Measurements from ENCODE around the gene PDZD11.
"Not testable (repeated sequence)": the region's sequence is repeated elsewhere in the genome, so short reads cannot be mapped to it uniquely, and the experiment has no call there.

The PDZD11 gene

GRCh38 chrX:70255452-70255851 lies 34.3 kb downstream of the PDZD11 start:
- no peak for DNase-seq

GRCh38 chrX:70254909-70255308 lies 34.8 kb downstream of the PDZD11 start:
- no peak for DNase-seq

- DNase-seq = no peak
Observed at GRCh38 chrX:70254063-70254400, 35.7 kb downstream of the PDZD11 start.

GRCh38 chrX:70253377-70254062 lies 36.2 kb downstream of the PDZD11 start:
- peak in 1 of 3 experiments; percentile 46 for DNase-seq

GRCh38 chrX:70252491-70252890 lies 37.2 kb downstream of the PDZD11 start:
- DNase-seq = no peak

- no peak for DNase-seq
Observed at GRCh38 chrX:70247252-70247651, 42.5 kb downstream of the PDZD11 start.

GRCh38 chrX:70244881-70245280 lies 44.8 kb downstream of the PDZD11 start:
- no peak for DNase-seq

DNA sequence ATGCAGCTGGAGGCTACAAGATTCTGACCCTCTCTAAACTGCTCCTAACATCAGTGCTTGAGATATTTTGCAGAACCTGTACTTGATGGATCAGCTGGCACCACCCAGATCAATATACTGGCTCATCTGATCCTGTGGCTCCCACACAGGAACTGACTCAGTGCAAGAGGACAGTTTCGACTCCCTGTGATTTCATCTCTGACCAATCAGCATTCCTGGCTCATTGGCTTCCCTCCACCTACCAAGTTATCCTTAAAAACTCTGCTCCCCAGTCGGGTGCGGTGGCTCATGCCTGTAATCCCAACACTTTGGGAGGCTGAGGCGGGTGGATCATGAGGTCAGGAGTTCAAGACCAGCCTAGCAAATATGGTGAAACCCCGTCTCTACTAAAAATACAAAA lies 46.1 kb downstream of the PDZD11 start:
- not testable (repeated sequence) for DNase-seq

GRCh38 chrX:70241501-70241900 lies 48.2 kb downstream of the PDZD11 start:
- no peak for DNase-seq

- DNase-seq = no peak
Observed at GRCh38 chrX:70240751-70241150, 49.0 kb downstream of the PDZD11 start.

All from NCI-H1417 (cell line).